Kidney epithelial cell (primary cell): ENCODE results near the gene PSMD7. TPM values are rescaled to one million over a fixed set of nuclear protein-coding genes. Genes with fewer than 3 reads are reported as not detected.

Experiments used
- DNase-seq: peaks from one replicate; pipeline ENCODE4 v3.0.0-alpha.2; 2010; ENCODE audit warnings: low read depth
- H3K27me3 ChIP-seq: 2 replicates; pipeline ENCODE4 v1.6.0; 2011; ENCODE audit warnings: low read length; ENCODE audit not compliant: control insufficient read depth, insufficient read depth
- H3K36me3 ChIP-seq: 2 replicates; pipeline ENCODE4 v1.5.1; 2011; ENCODE audit warnings: low read length; ENCODE audit not compliant: control insufficient read depth, insufficient read depth
- H3K4me3 ChIP-seq: 2 replicates; pipeline ENCODE4 v1.5.1; 2011; ENCODE audit warnings: low read depth, mild to moderate bottlenecking, control low read depth, low read length
- CTCF ChIP-seq: IDR thresholded peaks from 2 replicates; pipeline ENCODE4 v1.5.1; 2011; ENCODE audit warnings: mild to moderate bottlenecking, moderate library complexity, low read length, control low read depth, inconsistent platforms; ENCODE audit not compliant: insufficient read depth, poor library complexity, severe bottlenecking
- total RNA-seq: library from RNA; depleted of rRNA; stranded (reverse); fragments of >200 nt; gene quantifications from 2 replicates; pipeline ENCODE4 v1.2.3, GENCODE V29; 2015

The PSMD7 gene
- total RNA-seq, 1 donor from 2014 or later = 87.9 TPM

GRCh38 chr16:74297145-74297665, 591 bp downstream of the PSMD7 start:
- TF ChIP-seq CTCF = no peak
- H3K36me3 ChIP-seq = no peaks in the 10 kb centered on the region
- peak overlapping the region; percentile 88 for H3K4me3 ChIP-seq
- DNase-seq = no peak
- no peaks in the 10 kb centered on the region for H3K27me3 ChIP-seq

- no peak for TF ChIP-seq CTCF
- no peak for DNase-seq
- Histone ChIP-seq H3K4me3 (no peak overlapping the region), H3K27me3 (no peaks in the 10 kb centered on the region), H3K36me3 (no peaks in the 10 kb centered on the region)
These were observed 1.5 kb downstream of the PSMD7 start for GRCh38 chr16:74298104-74298503.

GRCh38 chr16:74302341-74302740, 5.7 kb downstream of the PSMD7 start:
- Histone ChIP-seq H3K36me3 (peaks cover 2% of the 10 kb centered on the region), H3K27me3 (no peaks in the 10 kb centered on the region), H3K4me3 (no peak overlapping the region)
- no peak for DNase-seq
- TF ChIP-seq CTCF = no peak

GRCh38 chr16:74304164-74304834, 7.7 kb downstream of the PSMD7 start:
- H3K36me3 ChIP-seq = peaks cover 2% of the 10 kb centered on the region
- DNase-seq = no peak
- peak; percentile 32 for TF ChIP-seq CTCF
- no peaks in the 10 kb centered on the region for H3K27me3 ChIP-seq
- no peak overlapping the region for H3K4me3 ChIP-seq

- peaks cover 2% of the 10 kb centered on the region for H3K36me3 ChIP-seq
- TF ChIP-seq CTCF = no peak
These were observed 8.2 kb downstream of the PSMD7 start for GRCh38 chr16:74304835-74305176.

GRCh38 chr16:74305281-74305680, 8.7 kb downstream of the PSMD7 start:
- no peak for DNase-seq
- H3K27me3 ChIP-seq = no peaks in the 10 kb centered on the region
- H3K4me3 ChIP-seq = no peak overlapping the region
- no peak for TF ChIP-seq CTCF
- peaks cover 2% of the 10 kb centered on the region for H3K36me3 ChIP-seq

More at GRCh38 chr16:74304835-74305176, 8.2 kb downstream of the PSMD7 start:
- H3K4me3 ChIP-seq = no peak overlapping the region
- no peaks in the 10 kb centered on the region for H3K27me3 ChIP-seq
- DNase-seq = no peak
